ENCODE measurements around the gene COLEC12.
"Not testable (repeated sequence)": the region's sequence is repeated elsewhere in the genome, so short reads cannot be mapped to it uniquely, and the experiment has no call there.

COLEC12 gene

GRCh38 chr18:407626-408224, 92.8 kb downstream of the COLEC12 start:
- no peak for DNase-seq (ENCODE audit: low spot score)

- DNase-seq (ENCODE audit: low spot score): no peak
Observed at GRCh38 chr18:407191-407590, 93.3 kb downstream of the COLEC12 start.

DNA sequence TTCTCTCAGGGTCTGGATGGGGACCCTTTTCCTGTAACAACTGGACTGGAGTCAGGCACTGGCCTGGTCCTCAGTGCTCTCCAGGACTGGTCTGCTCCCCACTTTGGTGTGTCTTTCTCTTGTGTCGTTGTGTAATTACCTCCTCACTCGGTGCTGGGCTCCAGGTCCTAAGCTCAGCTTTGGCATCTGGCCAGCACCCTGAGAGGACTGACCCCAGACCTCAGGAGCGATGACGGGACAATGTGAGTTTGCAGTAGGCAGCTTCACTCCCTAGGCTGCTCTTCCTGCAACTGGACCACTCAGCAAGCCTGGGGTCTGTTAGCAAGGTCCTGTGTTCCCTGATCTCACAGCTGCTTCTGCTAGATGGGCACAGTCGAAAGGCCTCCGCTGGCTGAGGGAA, 93.8 kb downstream of the COLEC12 start:
- no peak for DNase-seq (ENCODE audit: low spot score)

- not testable (repeated sequence) for DNase-seq (ENCODE audit: low spot score)
Observed at GRCh38 chr18:405006-405405, 95.5 kb downstream of the COLEC12 start.

DNA sequence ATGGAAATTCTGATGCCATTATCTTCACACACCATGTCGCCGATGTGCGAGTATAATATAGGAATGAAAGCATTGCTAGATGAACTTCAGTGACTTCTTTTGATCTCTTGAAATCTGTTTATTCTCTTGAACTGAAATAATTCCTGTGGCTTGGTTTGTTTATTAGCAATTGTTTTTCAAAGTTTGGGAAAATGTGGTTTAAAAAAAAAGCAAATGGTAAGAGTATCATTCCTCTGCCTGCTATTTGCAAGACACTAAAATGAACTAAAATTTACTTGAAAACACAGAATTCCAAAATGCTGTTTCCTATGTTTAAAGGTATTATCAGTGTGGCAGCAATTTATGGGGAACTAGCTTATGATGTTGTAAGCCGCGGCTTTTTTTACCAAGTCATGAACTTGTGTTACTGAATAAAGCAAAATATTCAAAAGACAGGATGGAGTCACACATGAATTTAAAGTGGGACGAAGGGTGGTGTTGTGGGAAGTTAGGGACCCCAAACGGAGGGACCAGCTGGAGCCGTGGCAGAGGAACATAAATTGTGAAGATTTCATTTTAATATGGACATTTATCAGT, 96.4 kb downstream of the COLEC12 start:
- no peak for DNase-seq (ENCODE audit: low spot score)

- no peak for DNase-seq (ENCODE audit: low spot score)
Observed at GRCh38 chr18:402129-402528, 98.4 kb downstream of the COLEC12 start.

DNA sequence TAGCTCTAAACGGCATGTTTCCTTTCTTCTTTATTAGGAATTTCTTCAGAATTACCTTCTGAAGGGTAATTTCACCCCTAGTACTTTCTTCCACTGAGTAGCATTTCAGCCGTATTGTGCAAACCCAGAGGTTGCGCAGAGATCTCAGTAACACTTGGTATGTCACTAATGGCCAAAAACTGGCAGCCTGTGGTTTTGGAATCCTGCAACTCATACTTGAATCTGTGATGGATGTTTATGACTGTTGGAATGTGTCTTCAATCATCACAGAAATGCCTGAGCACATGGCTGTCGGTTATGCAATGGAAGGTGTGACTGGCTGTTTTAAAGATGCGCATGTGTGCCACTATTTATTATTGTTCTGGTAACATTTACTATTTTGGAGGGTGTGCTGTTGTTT, 100.0 kb downstream of the COLEC12 start:
- DNase-seq (ENCODE audit: low spot score): no peak

DNA sequence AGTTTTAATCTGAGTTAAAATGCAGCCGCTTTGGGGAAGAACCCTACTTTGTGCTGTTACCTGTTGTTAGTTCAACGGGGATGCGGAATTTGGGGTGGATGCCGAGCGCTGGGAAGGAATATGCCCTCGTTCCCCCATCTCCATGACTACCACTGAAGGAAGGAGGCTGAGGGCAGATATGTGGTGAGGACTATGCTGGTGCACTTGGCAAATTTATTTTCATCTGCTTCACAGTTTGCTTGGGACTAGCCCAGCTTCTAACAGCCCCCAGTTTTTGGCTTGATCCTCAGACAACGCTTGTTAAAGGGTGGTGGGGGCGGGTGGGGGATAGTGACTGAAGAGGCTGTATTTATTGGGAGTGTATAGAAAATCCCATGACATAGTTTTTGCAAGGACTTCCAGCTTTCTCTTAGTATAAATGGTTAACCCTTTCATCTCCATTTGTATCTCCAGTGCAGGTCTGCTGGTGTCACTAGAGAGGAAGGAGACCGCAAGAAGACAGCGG, 100.8 kb downstream of the COLEC12 start:
- DNase-seq (ENCODE audit: low spot score): no peak

GRCh38 chr18:398935-399630, 101.4 kb downstream of the COLEC12 start:
- DNase-seq (ENCODE audit: low spot score): peak; percentile 71

DNA sequence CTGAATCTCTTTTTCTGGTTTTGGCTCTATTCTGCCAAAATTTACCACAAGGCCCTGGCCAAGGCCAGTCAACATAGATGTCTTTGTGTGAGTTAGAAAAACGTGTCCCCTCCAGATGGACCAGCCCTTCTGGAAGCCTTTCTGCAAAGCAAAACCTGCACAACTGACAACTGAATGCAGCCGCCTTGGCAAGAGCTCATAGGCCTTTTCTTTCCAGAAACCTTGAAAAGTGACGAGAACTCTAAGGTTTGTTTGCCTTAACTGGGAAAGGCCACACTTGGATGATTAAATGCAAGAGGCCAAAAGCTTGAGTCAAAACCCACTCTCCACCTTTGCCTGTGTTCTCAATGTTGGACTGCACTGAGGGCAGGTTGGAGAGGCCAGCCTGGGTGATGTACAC, 103.9 kb downstream of the COLEC12 start:
- no peak for DNase-seq (ENCODE audit: low spot score)

GRCh38 chr18:396251-396555, 104.3 kb downstream of the COLEC12 start:
- no peak for DNase-seq (ENCODE audit: low spot score)

DNA sequence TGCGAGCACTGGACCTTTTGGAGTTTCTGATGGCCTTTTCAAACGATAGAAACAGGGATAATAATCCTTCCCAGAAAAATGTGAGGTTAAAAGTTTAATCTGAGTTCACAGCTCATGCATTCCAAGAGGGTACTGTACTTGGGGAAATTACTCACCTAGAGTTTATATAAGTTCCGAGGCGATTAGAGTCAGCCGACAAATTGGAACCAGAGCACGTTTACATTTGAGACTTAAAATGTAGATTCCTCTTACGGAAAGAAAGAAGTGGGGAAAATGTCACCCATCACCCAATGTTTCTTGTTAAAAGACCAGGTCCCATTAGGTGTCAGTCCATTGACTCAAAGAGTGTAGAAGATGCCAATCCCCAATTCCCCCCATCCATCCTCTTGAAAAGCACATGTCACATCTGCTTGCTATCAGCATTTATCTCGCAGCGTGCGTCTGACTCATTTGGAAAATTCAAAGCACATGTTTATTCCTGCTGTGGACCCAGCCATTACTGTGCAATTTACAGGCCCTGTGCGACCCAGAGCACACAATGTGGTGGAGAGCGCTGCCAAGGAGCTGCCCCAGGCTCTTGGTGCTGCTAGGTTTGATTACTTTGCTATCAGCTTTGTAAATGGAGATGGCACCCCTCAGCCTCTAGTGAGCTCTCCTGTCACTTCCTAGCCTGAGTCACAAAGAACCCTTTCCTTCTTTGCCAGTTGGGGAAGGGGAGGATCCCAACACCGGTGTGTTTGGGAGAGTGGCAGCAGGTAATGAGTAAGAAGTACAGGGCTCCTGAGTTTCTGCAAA, 104.8 kb downstream of the COLEC12 start:
- DNase-seq (ENCODE audit: low spot score): no peak

DNA sequence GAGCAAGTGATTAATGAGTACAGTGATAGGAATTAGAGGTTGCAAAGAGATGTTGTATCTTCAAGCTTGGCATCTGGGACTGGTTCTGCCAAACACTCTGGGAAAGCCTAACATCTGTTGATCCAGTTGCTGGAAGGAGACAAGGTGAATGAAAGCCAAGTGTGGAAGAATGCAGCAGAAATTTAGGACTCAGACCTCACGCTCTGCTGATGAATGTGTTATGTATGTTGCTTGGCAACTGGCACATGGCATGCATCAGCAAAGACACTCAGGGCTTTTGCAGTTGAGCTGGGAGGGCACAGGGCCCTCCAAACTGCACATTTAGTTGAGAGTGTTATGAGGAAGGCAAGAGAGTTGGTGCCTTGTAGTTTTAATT, 105.5 kb downstream of the COLEC12 start:
- DNase-seq (ENCODE audit: low spot score): no peak

- DNase-seq (ENCODE audit: low spot score): no peak
Observed at GRCh38 chr18:394262-394986, 106.1 kb downstream of the COLEC12 start.

DNA sequence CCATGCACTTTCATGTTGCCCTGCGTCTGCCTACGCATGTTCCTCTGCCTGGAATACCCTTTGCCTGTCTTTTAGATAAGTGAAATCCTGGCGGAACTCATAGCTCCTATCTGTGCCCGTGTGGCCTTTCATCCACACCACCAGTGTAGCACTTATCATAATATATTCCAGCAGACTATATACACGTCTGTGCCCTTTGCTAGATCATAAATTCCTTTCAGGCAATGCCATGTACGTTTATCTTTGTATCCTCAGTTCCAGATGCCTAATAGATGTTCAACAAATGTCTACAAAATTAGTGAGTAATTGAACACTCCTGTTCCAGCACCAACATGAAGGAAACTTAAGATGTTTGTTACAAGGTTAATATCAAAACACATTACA, 106.9 kb downstream of the COLEC12 start:
- DNase-seq (ENCODE audit: low spot score): no peak

DNA sequence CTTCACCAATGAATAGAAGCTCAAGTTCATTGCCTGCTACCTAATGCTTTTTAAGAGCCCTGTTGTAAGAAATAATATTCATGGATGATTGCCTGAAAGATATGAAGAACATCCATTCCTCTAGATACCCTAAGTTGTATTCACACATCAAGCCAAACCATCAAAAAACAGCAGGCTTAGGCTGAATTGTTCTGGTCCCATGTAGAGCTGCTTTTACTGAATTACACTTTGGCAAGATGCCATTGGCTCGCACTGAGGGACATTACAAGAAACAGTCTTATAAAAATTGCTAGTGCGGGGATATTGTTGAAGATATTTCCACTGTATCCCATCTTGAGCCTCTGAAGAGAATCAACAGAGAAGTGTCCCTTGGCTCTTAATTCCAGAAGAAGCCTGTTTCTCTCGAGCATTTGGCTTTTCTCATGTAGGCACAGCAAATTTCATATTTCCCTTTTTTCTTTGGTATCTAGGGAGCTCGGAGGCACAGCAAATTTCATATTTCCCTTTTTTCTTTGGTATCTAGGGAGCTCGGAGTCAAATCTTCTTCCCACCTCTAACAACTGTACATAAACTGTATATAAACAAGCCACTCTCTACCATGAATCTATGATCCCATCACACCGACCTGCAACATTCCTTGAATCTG, 107.5 kb downstream of the COLEC12 start:
- DNase-seq (ENCODE audit: low spot score): no peak

GRCh38 chr18:390741-391478, 109.6 kb downstream of the COLEC12 start:
- DNase-seq (ENCODE audit: low spot score): no peak

GRCh38 chr18:389658-390357, 110.7 kb downstream of the COLEC12 start:
- DNase-seq (ENCODE audit: low spot score): no peak

- peak; percentile 82 for DNase-seq (ENCODE audit: low spot score)
Observed at GRCh38 chr18:388200-388599, 112.3 kb downstream of the COLEC12 start.

DNA sequence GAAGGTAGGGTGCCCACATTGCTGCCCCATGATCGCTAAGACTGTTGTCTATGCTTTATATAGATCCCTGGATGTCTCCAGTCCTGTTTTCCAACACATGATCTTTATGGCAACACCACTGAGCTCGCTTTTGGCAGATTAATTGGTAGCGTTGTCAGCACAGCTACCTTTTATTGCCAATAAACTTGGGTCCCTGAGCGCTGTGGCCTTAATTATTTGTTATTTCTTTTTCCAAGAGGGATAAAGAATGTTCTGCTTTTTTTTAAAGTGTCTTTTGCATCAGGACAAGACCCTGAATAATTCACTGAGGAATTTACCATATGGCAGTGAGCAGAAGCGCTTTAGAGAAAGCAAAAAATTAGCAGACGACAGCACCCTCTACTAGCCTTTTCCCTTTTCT, 113.5 kb downstream of the COLEC12 start:
- no peak for DNase-seq (ENCODE audit: low spot score)
